ENCODE results near the gene CALML5.

CALML5 gene

GRCh38 chr10:5460468-5461202, 38.7 kb downstream of the CALML5 start:
- DNase-seq = no peak

DNA sequence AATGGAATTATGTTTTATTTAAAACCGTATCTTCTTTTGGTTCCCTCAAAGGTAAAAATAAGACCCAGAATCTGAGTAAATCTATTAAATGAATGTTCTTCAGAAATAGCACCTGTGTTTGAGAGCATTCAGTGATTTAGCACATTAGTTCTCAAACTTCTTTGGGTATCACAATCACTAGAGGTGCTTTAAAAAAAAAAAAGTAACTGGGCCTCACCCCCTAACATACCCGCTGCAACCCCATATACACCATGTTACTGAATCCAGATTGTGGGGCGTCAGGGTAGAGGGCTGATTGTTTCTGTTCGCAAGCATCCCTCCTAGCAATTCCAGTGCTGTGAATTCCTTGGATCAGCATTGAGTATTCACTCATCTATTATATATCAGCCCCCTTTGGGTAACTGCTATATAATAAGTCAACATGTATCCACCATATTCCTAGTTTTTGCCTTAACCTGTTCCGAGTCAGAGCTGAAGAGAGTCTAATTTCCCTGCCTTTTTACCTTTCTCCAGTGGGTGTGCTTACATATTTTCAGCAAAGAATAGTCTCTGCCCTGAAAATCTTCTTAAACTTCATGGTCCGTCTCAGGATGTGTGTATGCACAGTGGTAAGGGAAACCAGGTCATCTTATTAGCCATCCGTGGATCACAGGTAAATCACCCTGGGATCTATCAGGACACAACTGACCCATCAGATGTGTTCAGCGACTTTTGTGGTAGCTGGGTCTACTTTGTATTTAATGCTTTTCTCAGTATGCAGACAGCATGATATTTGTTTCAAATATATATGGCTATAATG, 40.2 kb downstream of the CALML5 start:
- no peak for DNase-seq

- no peak for DNase-seq
Observed at GRCh38 chr10:5458425-5458824, 40.9 kb downstream of the CALML5 start.

GRCh38 chr10:5457741-5458140, 41.6 kb downstream of the CALML5 start:
- no peak for DNase-seq

DNA sequence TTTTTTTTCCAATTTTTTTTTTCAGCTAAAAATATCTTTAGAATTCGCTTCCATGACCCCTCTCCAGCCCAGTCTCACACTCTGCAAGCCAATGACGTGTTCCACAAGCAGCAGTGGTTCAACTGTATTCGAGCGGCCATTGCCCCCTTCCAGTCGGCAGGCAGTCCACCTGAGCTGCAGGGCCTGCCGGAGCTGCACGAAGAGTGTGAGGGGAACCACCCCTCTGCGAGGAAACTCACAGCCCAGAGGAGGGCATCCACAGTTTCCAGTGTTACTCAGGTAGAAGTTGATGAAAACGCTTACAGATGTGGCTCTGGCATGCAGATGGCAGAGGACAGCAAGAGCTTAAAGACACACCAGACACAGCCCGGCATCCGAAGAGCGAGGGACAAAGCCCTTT, 42.8 kb downstream of the CALML5 start:
- DNase-seq = no peak

DNA sequence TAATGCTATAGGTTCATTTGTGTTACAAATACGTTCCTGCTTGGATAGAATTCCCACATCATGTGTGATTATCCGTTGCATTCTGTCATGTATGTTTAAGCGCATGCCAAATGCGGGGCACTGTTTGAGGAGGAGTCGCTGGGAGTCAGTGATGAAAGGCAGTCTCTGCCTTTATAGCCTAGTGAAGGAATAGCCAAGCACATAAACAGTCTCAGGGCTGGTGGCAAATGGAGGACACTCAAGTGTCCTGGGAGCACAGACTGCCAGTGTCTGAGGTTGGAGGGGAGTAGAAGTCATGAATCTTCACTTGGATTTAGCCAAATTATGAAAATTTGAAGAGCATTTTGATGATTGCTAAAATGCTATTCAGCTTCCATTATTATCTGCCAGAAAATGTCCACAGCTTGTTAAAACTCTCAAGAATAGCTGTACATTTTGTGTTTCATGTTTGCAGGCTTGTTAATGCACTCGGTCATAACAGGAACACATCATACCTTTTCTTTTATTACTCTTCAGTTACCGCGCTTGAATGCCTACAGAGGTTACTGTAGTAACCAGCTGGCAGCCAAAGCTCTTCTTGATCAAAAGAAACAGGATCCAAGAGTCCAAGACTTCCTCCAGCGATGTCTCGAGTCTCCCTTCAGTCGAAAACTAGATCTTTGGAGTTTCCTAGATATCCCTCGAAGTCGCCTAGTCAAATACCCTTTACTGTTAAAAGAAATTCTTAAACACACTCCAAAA, 45.5 kb downstream of the CALML5 start:
- DNase-seq = no peak

- no peak for DNase-seq
Observed at GRCh38 chr10:5450605-5451384, 48.6 kb downstream of the CALML5 start.

GRCh38 chr10:5449823-5450222, 49.5 kb downstream of the CALML5 start:
- peak; percentile 50 to 58 for DNase-seq

- no peak for DNase-seq
Observed at GRCh38 chr10:5449227-5449626, 50.1 kb downstream of the CALML5 start.

Data from inflammatory macrophage treated with lipopolysaccharide for 1 hour (primary cell).